Adrenal gland (tissue), 5 donors: ENCODE results near the gene CDH2.

Experiments used
- POLR2A ChIP-seq, 2 donors: fragments of 450-650 bp; IDR thresholded peaks; one replicate each; pipeline ENCODE4 v1.6.1; 2017; ENCODE audit warnings: antibody characterized with exemption in 2 of 2, mild to moderate bottlenecking in 2 of 2, moderate library complexity in 1 of 2
- TF ChIP-seq, protein P1 (sequence below), 6 experiments: fragments of 450-650 bp in 4 of 6; fragments of 200-600 bp in 2 of 6; sonication (generic) in 1 of 6; IDR thresholded peaks; 1 replicate in 5 of 6; 2 replicates in 1 of 6; pipeline versions ENCODE4 v1.5.1 to v1.8.0; 2016 to 2021; ENCODE audit warnings: antibody characterized with exemption in 6 of 6, mild to moderate bottlenecking in 2 of 6, moderate library complexity in 1 of 6
- donor health status: DM: no; HTN: no; CAD: no.

DNA sequence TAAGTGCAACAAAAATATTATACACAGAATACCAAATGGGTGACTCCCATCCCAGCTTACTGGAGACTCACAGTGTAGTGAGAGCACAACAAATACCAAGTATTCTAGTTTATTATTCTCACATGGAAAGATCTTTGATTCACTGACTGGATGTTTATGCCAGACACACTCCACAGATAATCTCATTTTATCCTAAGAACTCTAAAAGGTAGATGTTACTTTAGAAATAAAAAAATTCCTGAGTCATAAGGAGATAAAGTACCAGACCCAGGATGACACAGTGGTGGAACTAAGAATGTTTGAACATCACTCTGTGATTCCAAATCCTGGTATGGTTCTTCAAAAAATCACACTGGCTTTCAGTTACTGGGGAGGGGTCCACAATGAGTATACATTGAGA, 136.2 kb downstream of the CDH2 start:
- TF ChIP-seq, protein P1, sequence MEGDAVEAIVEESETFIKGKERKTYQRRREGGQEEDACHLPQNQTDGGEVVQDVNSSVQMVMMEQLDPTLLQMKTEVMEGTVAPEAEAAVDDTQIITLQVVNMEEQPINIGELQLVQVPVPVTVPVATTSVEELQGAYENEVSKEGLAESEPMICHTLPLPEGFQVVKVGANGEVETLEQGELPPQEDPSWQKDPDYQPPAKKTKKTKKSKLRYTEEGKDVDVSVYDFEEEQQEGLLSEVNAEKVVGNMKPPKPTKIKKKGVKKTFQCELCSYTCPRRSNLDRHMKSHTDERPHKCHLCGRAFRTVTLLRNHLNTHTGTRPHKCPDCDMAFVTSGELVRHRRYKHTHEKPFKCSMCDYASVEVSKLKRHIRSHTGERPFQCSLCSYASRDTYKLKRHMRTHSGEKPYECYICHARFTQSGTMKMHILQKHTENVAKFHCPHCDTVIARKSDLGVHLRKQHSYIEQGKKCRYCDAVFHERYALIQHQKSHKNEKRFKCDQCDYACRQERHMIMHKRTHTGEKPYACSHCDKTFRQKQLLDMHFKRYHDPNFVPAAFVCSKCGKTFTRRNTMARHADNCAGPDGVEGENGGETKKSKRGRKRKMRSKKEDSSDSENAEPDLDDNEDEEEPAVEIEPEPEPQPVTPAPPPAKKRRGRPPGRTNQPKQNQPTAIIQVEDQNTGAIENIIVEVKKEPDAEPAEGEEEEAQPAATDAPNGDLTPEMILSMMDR (IDR thresholded peaks at IDR 0.05), result no peak
- TF ChIP-seq POLR2A (IDR thresholded peaks at IDR 0.05), result no peak
